IMR-90 (cell line): ENCODE data around the gene UBLCP1. TPM values are rescaled to one million over a fixed set of nuclear protein-coding genes. Genes with fewer than 3 reads are reported as not detected.
A peak's percentile ranks its signal among the peaks of the same experiment; 100 is the strongest.

ENCODE experiments used
- ATAC-seq: fragments of 200-7000 bp; cut with Tn5 transposase; 2 replicates; pipeline ENCODE4 v1.9.1; 2020; ENCODE audit warnings: low read depth, mild to moderate bottlenecking, moderate library complexity
- BruUV-seq: library from RNA; stranded (reverse); fragments of 400-500 nt; replicated peaks from 2 replicates; lab custom pipeline; 2021; lab: Mats Ljungman, UMichigan
- CTCF ChIA-PET: fragments of 300-600 bp; formaldehyde crosslinking; extraction: SDS; loops from one replicate; lab custom pipeline; 2021; ENCODE audit warnings: antibody characterized with exemption; lab: Yijun Ruan, JAX
- POLR2A ChIA-PET: fragments of 300-600 bp; sonication (Branson Sonifier 250); formaldehyde crosslinking; loops from one replicate; lab custom pipeline; 2022; ENCODE audit warnings: antibody characterized with exemption; ENCODE audit not compliant: unreplicated experiment; lab: Charles Lee
- DNase-seq: peaks from one replicate; pipeline ENCODE4 v3.0.0; 2013
- H2AFZ ChIP-seq: replicated peaks from 2 replicates; pipeline ENCODE3; 2013; ENCODE audit warnings: low read length, mild to moderate bottlenecking; ENCODE audit not compliant: poor library complexity
- H2AK5ac ChIP-seq: 2 replicates; pipeline ENCODE4 v1.6.1; 2013; ENCODE audit warnings: low read depth, low read length, inconsistent platforms
- H2AK9ac ChIP-seq: replicated peaks from 2 replicates; pipeline ENCODE3; 2013; ENCODE audit warnings: mild to moderate bottlenecking, low read depth, low read length, moderate library complexity; ENCODE audit not compliant: poor library complexity
- H2BK120ac ChIP-seq: 2 replicates; pipeline ENCODE4 v1.6.1; 2013; ENCODE audit warnings: low read depth, low read length, inconsistent platforms
- H2BK15ac ChIP-seq: 3 replicates; pipeline ENCODE4 v1.6.1; 2013; ENCODE audit warnings: low read depth, low read length, inconsistent platforms
- H2BK20ac ChIP-seq: 2 replicates; pipeline ENCODE4 v1.6.1; 2013; ENCODE audit warnings: low read depth, mild to moderate bottlenecking, inconsistent platforms, low read length, moderate library complexity
- H2BK5ac ChIP-seq: 2 replicates; pipeline ENCODE4 v1.6.1; 2013; ENCODE audit warnings: mild to moderate bottlenecking, low read depth, low read length, inconsistent platforms; ENCODE audit not compliant: poor library complexity, severe bottlenecking
- H3K14ac ChIP-seq: replicated peaks from 2 replicates; pipeline ENCODE4 v1.6.1; 2013; ENCODE audit warnings: low read depth, low read length, inconsistent platforms
- H3K18ac ChIP-seq: 2 replicates; pipeline ENCODE4 v1.6.1; 2013; ENCODE audit warnings: low read depth, low read length, control low read depth
- H3K23ac ChIP-seq: 2 replicates; pipeline ENCODE4 v1.6.1; 2013; ENCODE audit warnings: low read depth, low read length, inconsistent platforms
- H3K27ac ChIP-seq: 2 replicates; pipeline ENCODE4 v1.5.1; 2013; ENCODE audit warnings: mild to moderate bottlenecking, control low read depth, low read length; ENCODE audit not compliant: insufficient read depth
- H3K27me3 ChIP-seq: 2 replicates; pipeline ENCODE4 v1.6.1; 2013; ENCODE audit warnings: low read length; ENCODE audit not compliant: control insufficient read depth, insufficient read depth
- H3K36me3 ChIP-seq: 2 replicates; pipeline ENCODE4 v1.6.1; 2013; ENCODE audit warnings: low read length, mixed read lengths; ENCODE audit not compliant: control insufficient read depth, insufficient read depth
- H3K4ac ChIP-seq: 2 replicates; pipeline ENCODE4 v1.6.1; 2013; ENCODE audit warnings: low read depth, low read length, inconsistent platforms
- H3K4me1 ChIP-seq: 2 replicates; pipeline ENCODE4 v1.6.1; 2013; ENCODE audit warnings: low read length, mixed read lengths; ENCODE audit not compliant: control insufficient read depth, insufficient read depth
- H3K4me2 ChIP-seq: 2 replicates; pipeline ENCODE4 v1.6.1; 2013; ENCODE audit warnings: low read depth, mild to moderate bottlenecking, control low read depth, low read length, moderate library complexity
- H3K4me3 ChIP-seq: 2 replicates; pipeline ENCODE4 v1.5.1; 2013; ENCODE audit warnings: low read depth, mild to moderate bottlenecking, control low read depth, low read length, moderate library complexity; ENCODE audit not compliant: insufficient read depth
- H3K56ac ChIP-seq: 2 replicates; pipeline ENCODE4 v1.6.1; 2013; ENCODE audit warnings: low read length, inconsistent platforms; ENCODE audit not compliant: insufficient read depth; ENCODE audit errors: extremely low read depth
- H3K79me1 ChIP-seq, 2 experiments: 2 replicates each; pipeline ENCODE4 v1.6.1; 2013; ENCODE audit warnings: low read length in 2 of 2, inconsistent platforms in 1 of 2, low read depth in 1 of 2
- H3K9ac ChIP-seq: 2 replicates; pipeline ENCODE4 v1.6.1; 2013; ENCODE audit warnings: low read depth, low read length, control low read depth
- H3K9me1 ChIP-seq: 2 replicates; pipeline ENCODE4 v1.6.1; 2013; ENCODE audit warnings: low read length, inconsistent platforms; ENCODE audit not compliant: insufficient read depth
- H3K9me3 ChIP-seq: 2 replicates; pipeline ENCODE4 v1.6.1; 2013; ENCODE audit warnings: low read length; ENCODE audit not compliant: control insufficient read depth, insufficient read depth
- H4K20me1 ChIP-seq: 2 replicates; pipeline ENCODE4 v1.6.1; 2013; ENCODE audit warnings: low read length, inconsistent platforms; ENCODE audit not compliant: insufficient read depth
- H4K5ac ChIP-seq: 2 replicates; pipeline ENCODE4 v1.6.1; 2013; ENCODE audit warnings: mild to moderate bottlenecking, low read depth, low read length, control low read depth
- H4K8ac ChIP-seq, 2 experiments: 2 replicates each; pipeline ENCODE4 v1.6.1; 2013; ENCODE audit warnings: low read depth in 2 of 2, low read length in 2 of 2, control low read depth in 1 of 2, inconsistent platforms in 1 of 2
- H4K91ac ChIP-seq: 2 replicates; pipeline ENCODE4 v1.6.1; 2013; ENCODE audit warnings: low read depth, low read length, inconsistent platforms; ENCODE audit not compliant: insufficient read depth
- CEBPB ChIP-seq: IDR thresholded peaks from 2 replicates; pipeline ENCODE4 v1.6.1; 2012; ENCODE audit warnings: low read depth, low read length, improper control_type of control experiment
- CTCF ChIP-seq: conservative IDR thresholded peaks from 2 replicates; pipeline ENCODE4 v1.5.1; 2012; ENCODE audit warnings: mild to moderate bottlenecking, low read depth, low read length, improper control_type of control experiment
- ELK1 ChIP-seq: fragments of 150-350 bp; IDR thresholded peaks from 2 replicates; pipeline ENCODE4 v1.6.1; 2016; ENCODE audit warnings: low read depth, mild to moderate bottlenecking, low read length, moderate library complexity, borderline replicate concordance
- FOS ChIP-seq: fragments of 150-350 bp; IDR thresholded peaks from 2 replicates; pipeline ENCODE4 v1.6.1; 2016; ENCODE audit warnings: low read depth, low read length
- RCOR1 ChIP-seq: IDR thresholded peaks from 2 replicates; pipeline ENCODE4 v1.6.1; 2012; ENCODE audit warnings: mild to moderate bottlenecking, low read length, improper control_type of control experiment; ENCODE audit not compliant: insufficient replicate concordance
- SMC3 ChIP-seq: fragments of 150-350 bp; IDR thresholded peaks from 2 replicates; pipeline ENCODE4 v1.6.1; 2016; ENCODE audit warnings: low read depth, mild to moderate bottlenecking, antibody characterized with exemption, low read length, moderate library complexity
- WGBS, 2 experiments: methylation state at CpG; one replicate each; pipeline versions ENCODE4 v1.1.5 to v1.1.7; 2013; ENCODE audit warnings: missing lambda C conversion rate in 2 of 2; ENCODE audit not compliant: insufficient read length in 1 of 2; ENCODE audit errors: extremely low coverage in 2 of 2; 5-methylcytosine and 5-hydroxymethylcytosine counted together
- dilution Hi-C: fragments of 300-500 bp; cut with HindIII; formaldehyde crosslinking; loops from one replicate; pipeline ENCODE4 v1.14.3; 2018; ENCODE audit warnings: low sequenced_read_pairs; ENCODE audit not compliant: unreplicated experiment
- in situ Hi-C: fragments of 300-500 bp; cut with MboI; formaldehyde crosslinking; loops from 3 replicates; pipeline ENCODE4 v1.14.3; 2019; ENCODE audit warnings: low sequenced_read_pairs, inconsistent platforms, mixed read lengths
- intact Hi-C: fragments of 100-400 bp; cut with micrococcal nuclease; formaldehyde crosslinking; loops from 2 replicates; pipeline ENCODE4 v1.10.0; 2022
- polyA plus RNA-seq, 3 experiments: library from polyadenylated mRNA; depleted of rRNA; stranded (reverse); fragments of >200 nt; gene quantifications; 2 replicates each; pipeline ENCODE4 v1.2.3, GENCODE V29; 2012; ENCODE audit warnings: low replicate concordance in 1 of 3
- total RNA-seq: library from RNA; depleted of rRNA; stranded (reverse); fragments of >200 nt; gene quantifications from 2 replicates; pipeline ENCODE4 v1.2.3, GENCODE V29; 2012

UBLCP1 gene
- total and polyA plus RNA-seq, 2 of the 4 experiments (the other 2 are of a cell fraction) = 11.7 to 17.5 TPM

- in situ Hi-C loops = no loop called here
- Histone ChIP-seq H4K91ac (no peak overlapping the region), H3K4me1 (peaks cover 1% of the 10 kb centered on the region; the same call in 1 of the 2 replicates), H2AFZ (no peak overlapping the region), H4K20me1 (no peaks in the 10 kb centered on the region), H3K9me1 (peaks cover 3% of the 10 kb centered on the region; the same call in 1 of the 2 replicates), H2AK9ac (no peak overlapping the region), H3K79me1 (no peaks in the 10 kb centered on the region), H3K9ac (no peak overlapping the region), H3K27ac (no peak overlapping the region), H2BK5ac (no peak overlapping the region), H3K4me3 (no peak overlapping the region), H3K27me3 (no peaks in the 10 kb centered on the region), H3K14ac (peak overlapping the region; percentile 2; the same call in 1 of the 2 replicates), H3K36me3 (no peaks in the 10 kb centered on the region), H3K4ac (no peak overlapping the region), H2AK5ac (no peak overlapping the region), H2BK20ac (0 out of 2 replicates have a peak overlapping the region, but pooled peaks have one; percentile 0), H3K56ac (no peak overlapping the region), H3K9me3 (no peaks in the 10 kb centered on the region), H3K18ac (no peak overlapping the region), H4K5ac (no peak overlapping the region), H2BK15ac (no peak overlapping the region), H4K8ac (no peak overlapping the region), H2BK120ac (no peak overlapping the region), H3K23ac (peak overlapping the region; percentile 14; the same call in 1 of the 2 replicates), H3K4me2 (peak overlapping the region; percentile 47; the same call in 1 of the 2 replicates)
- ChIA-PET CTCF (no interaction called here), POLR2A (no interaction called here)
- no TSS peak for BruUV-seq
- TF ChIP-seq RCOR1 (no peak), SMC3 (no peak), FOS (no peak), CEBPB (no peak), CTCF (no peak), ELK1 (no peak)
- dilution Hi-C loops = no loop called here
- no peak for ATAC-seq
- WGBS, 2 experiments = no CpG with 5 or more reads among the region's 4 CpGs
- intact Hi-C loops = no loop called here
- peak; percentile 42 for DNase-seq
These were observed 22.7 kb upstream of the UBLCP1 start for GRCh38 chr5:159240301-159240870.
